DMS 273 (cell line): ENCODE data around the gene CDH11.

Experiments
- DNase-seq: peaks from one replicate; lab custom pipeline; 2025; ENCODE audit not compliant: unreplicated experiment; lab: John Stamatoyannopoulos, UW

The CDH11 gene

DNA sequence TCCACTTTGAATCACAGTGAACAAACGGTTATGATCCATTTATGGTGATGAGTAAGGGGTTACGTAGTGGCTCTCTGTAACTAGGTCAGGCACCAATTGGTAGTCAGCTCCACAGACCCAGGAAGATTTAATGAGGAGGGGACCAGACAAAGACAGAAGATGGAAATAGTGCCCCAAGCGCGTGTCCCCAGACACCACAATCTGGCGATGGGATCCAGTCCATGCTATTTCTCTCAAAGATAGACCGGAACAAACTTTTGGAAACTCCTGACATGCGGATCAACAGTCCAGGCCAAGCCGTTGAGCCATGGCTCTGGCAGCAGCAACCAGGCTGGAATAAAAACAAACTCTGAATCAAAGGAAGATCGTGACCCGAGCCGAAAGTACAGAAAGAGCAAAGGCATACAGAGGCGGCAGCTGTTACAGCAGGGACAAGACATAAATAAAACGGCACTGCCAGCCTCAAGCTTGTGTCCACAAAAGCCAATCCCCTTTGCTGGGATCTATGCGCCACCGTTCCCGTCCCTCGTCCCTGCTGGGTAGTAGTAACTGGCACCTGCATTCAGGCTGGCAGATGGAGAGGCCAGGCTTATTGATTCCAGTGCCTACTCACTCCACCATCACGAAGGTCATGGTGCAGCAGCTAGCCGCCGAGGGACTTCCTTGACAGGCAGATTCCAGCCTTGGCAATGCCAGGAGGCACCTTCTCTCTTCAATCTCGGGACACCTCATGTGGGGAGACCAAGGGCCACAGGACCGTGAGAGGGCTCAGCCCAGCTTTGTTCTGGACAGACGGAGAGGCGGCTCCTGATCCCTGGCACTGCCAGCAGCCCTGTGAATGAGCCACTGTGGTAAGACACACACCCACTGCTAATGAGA, 50.2 kb downstream of the CDH11 start:
- peak; percentile 57 for DNase-seq

- peak; percentile 83 for DNase-seq
These were observed 50.9 kb downstream of the CDH11 start for GRCh38 chr16:65070831-65071432.

- DNase-seq = peak; percentile 8
These were observed 52.1 kb downstream of the CDH11 start for GRCh38 chr16:65069766-65070165.

- no peak for DNase-seq
These were observed 52.8 kb downstream of the CDH11 start for GRCh38 chr16:65069065-65069464.

- peak; percentile 20 for DNase-seq
These were observed 53.6 kb downstream of the CDH11 start for GRCh38 chr16:65068151-65068740.

DNA sequence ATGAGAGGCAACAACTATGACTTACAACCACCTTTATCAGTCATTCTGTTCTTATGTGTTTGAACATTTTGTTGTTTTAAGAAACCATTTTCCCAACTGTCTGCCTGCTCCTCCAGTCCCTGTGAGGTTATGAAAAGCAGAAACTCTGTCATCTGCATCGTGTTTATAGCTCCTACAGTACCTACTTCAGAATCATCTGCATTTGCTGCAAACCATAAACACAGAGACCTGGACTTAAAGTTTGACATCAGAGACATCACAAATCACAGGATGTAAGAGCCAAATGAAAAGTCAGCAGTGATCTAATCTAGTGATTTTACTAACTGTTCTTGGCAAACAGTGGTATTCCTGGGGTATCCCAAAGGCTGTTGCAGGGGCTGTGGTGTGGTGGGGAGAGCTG, 55.2 kb downstream of the CDH11 start:
- no peak for DNase-seq

GRCh38 chr16:65065031-65065430, 56.8 kb downstream of the CDH11 start:
- DNase-seq = no peak

GRCh38 chr16:65064131-65064530, 57.7 kb downstream of the CDH11 start:
- no peak for DNase-seq

DNA sequence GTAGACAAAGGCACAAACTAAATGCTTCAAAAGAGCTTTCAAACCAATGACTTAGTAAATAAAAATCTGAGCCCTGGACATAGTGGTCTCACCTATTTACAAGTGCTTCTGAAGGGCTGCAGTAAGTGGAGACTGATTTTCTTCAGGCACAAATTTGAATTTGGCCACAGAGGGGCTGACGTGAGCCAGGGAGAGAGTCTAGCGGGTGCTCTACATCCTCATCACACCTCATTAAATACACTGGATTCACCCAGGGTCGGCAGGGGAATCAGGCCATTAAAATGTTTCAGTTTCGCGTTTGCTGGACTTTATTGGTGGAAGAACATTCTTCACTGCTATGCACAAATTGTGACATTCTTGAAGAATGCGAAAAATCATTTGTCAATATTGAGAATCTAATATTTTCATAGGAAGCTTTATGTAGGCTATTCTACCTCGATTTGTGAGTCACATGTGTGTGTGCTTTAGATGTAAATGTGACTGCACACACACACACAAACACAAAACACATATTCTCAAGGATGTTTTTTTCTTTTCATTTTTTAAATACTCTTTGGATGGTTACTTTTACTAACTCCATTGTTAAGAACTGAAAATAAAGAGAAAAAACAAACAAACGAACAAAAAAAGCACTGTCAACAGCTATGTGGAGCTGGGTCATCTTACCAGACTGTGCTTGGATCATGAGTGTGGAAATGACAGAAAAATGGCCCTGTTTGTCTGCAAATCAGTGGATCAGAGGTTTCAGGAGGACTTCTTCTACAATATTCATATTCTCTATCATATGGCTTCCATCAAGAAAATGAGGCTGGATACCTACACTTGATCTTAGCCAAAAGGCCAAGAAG, 58.9 kb downstream of the CDH11 start:
- no peak for DNase-seq

DNA sequence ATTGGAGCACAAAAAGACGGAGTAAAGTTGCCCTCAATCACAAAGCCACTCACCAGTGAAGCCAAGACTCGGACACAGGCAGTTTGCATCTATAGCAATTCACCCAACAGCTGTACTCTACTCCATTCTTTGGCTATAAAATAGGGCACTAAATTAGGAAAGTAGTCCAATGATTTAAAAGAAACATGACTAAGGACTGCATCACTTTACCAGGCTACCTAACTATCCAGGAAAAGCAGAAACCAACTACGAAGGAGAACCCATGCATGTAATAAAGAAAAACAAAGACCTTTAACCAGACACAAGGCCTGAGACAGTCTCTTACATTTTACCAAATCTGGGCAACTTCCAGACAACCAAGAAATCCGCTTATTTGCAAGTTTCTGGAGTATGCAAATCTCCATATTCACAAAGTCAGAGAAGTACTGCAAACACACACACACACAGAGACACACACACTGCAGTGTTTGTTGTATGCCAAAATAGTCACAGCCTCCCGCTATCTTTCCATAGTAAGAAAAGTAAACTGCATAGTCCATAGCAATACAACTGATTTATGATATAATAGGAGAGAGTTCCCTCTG, 59.8 kb downstream of the CDH11 start:
- no peak for DNase-seq

- DNase-seq = no peak
These were observed 60.6 kb downstream of the CDH11 start for GRCh38 chr16:65061263-65061662.

DNA sequence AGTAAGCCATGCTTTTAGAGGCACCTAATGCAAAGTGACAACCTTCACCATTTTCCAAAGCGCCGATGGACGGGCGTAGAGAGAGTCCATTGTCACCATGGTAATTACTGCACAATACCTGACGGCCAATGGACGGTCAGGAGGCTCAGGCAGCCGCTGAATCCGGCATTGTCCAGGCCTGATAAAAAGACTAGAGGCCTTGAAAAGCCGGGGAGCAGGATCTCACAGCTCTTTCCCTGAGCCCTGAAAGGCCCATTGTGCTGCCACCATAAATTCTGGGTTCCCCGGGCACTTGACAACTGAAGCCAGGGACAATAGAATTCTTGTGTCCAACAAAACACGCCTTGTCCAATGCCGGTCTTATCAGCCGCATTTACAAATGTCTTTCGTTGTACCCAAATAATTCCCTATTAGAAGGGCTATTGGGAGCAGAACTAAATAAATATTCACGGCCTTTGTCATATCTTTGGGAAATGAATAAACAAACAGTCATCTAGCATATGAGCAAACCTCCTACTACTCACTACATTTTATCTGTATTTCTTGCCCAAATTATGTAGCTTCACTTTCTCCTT, 62.4 kb downstream of the CDH11 start:
- DNase-seq = no peak

- no peak for DNase-seq
These were observed 64.7 kb downstream of the CDH11 start for GRCh38 chr16:65057184-65057583.

DNA sequence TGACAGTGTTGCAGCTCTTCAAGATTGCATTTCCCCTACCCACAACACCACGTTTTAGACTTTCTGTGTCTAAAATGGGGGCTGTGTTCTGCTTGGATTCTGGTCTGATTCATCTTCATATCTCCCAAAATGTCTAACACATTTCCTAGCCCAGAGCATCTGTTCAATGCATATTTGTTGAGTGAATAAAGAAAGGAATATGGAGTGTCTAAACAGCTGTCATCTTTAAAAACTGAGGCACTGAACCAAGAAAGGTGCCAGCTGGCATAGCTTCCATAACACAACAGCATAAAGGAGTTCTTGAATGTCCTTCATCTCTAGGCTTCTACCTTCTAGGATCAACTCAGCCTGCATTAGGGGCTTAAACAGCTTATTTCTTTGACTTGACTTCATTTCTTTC, 67.4 kb downstream of the CDH11 start:
- DNase-seq = peak; percentile 7

DNA sequence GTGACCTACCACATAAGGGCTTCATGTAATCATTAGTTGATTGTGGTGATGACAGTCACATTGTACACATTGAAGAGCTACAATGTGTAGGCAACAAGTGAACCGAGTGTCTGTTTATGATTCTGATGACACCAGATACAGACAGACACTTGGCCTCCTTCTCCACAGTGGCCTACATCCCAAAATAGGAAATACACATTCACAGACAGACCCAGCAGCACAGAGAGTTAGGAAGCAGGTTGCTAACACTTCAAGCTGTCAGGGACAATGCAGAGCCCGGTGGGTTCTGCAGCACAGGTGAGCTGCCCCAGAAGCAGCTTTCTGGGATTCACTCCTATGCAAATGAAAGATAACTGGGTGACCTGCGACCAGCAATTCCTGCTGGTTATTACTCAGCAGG, 72.2 kb downstream of the CDH11 start:
- DNase-seq = no peak

DNA sequence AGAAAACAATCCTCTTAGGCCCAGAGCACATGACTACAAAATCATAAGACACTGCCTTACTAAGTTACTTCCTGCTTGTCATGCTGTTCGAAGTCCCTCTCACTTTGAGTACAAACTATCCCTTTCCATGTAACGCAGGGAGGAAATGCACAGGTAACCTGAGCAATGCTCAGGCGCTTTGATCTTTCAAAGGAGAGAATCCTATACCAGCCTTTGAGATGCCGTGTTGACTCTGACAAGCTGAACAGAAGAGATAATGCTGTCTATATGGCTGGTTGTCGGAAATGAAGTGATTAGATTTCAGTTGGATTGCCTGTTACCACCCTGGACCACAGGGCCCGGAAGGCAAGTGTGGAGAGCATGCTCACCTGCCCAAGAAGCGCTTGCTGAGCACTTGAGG, 75.9 kb downstream of the CDH11 start:
- DNase-seq = no peak

- DNase-seq = no peak
These were observed 77.0 kb downstream of the CDH11 start for GRCh38 chr16:65044873-65045272.

GRCh38 chr16:65044026-65044425, 77.8 kb downstream of the CDH11 start:
- DNase-seq = no peak

- no peak for DNase-seq
These were observed 79.2 kb downstream of the CDH11 start for GRCh38 chr16:65042438-65043365.
